ENCODE data around the gene TBC1D4. TPM values are rescaled to one million over a fixed set of nuclear protein-coding genes. Genes with fewer than 3 reads are reported as not detected.

TBC1D4 gene
- polyA plus RNA-seq, 1 of the 3 experiments (the other 2 are of a cell fraction), result 8.8 TPM

- TF ChIP-seq REST (IDR thresholded peaks at IDR 0.05; ENCODE audit: low read depth, low read length), result no peak
- no peak for TF ChIP-seq RFX5 (IDR thresholded peaks at IDR 0.05; ENCODE audit: low read length)
- peak; percentile 54; the same call in 1 of the 2 replicates for TF ChIP-seq POLR2AphosphoS5 (IDR thresholded peaks at IDR 0.05; ENCODE audit: low read depth, low read length)
- TF ChIP-seq SIN3A (IDR thresholded peaks at IDR 0.05; ENCODE audit: borderline replicate concordance, low read depth, low read length), result no peak
- no peak for TF ChIP-seq GATA2 (CRISPR knock-in tag; IDR thresholded peaks at IDR 0.05)
- no peak for TF ChIP-seq IRF3 (IDR thresholded peaks at IDR 0.05; ENCODE audit: low read depth, low read length)
- no peak for TF ChIP-seq YY1 (IDR thresholded peaks at IDR 0.05; ENCODE audit: low read depth)
- TF ChIP-seq MEF2A (IDR thresholded peaks at IDR 0.05; ENCODE audit: borderline replicate concordance, low read depth), result 0 out of 2 replicates have a peak, but pooled peaks have one; percentile 9
- no peak for TF ChIP-seq CHD2 (IDR thresholded peaks at IDR 0.05; ENCODE audit: low read length, partially characterized antibody)
- TF ChIP-seq TEAD4 (IDR thresholded peaks at IDR 0.05; ENCODE audit: borderline replicate concordance, insufficient read depth), result no peak
- no peak for TF ChIP-seq SMC3 (IDR thresholded peaks at IDR 0.05; ENCODE audit: low read depth, low read length)
- no peak for TF ChIP-seq MXI1 (IDR thresholded peaks at IDR 0.05; ENCODE audit: low read depth, low read length)
- peak; percentile 65; the same call in 1 of the 2 replicates for TF ChIP-seq NFIC (IDR thresholded peaks at IDR 0.05; ENCODE audit: borderline replicate concordance)
- TF ChIP-seq USF2 (IDR thresholded peaks at IDR 0.05; ENCODE audit: borderline replicate concordance, low read depth, low read length), result no peak
- TF ChIP-seq CTCF (IDR thresholded peaks at IDR 0.05), result no peak
Observed at GRCh38 chr13:75415694-75416093, 66.3 kb downstream of the TBC1D4 start (continued).

All from SK-N-SH (cell line).